ENCODE data around the gene IL20RA. TPM values are rescaled to one million over a fixed set of nuclear protein-coding genes. Genes with fewer than 3 reads are reported as not detected.

IL20RA gene
- total and polyA plus RNA-seq, 2 of the 13 experiments (the other 11 are each of a cell fraction or from before 2014, with no cell fraction given) = not detected

DNA sequence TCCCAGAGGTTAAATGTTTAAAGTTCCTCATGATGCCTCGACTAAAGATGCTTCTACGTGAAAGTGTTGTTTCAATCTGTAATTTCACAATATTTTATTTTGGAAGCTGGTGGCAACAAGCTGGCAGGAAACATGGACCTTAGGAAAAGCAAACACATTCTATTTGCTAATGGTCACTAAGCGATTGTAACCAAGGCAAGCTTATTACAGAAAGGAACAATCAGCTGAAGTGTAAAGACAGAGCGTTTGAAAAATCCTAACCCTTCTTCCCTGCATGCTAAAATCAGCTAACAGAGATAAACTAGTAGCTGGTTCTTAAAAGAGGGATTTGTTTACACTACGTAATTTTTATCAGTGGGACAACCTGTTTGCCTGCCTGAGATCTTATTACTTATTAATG, 50.0 kb downstream of the IL20RA start (continued):
- TF ChIP-seq ZKSCAN5 (CRISPR knock-in tag; IDR thresholded peaks at IDR 0.05) = no peak
- TF ChIP-seq FOXA3 (CRISPR knock-in tag; IDR thresholded peaks at IDR 0.05) = peak; percentile 44
- TF ChIP-seq, protein P1, sequence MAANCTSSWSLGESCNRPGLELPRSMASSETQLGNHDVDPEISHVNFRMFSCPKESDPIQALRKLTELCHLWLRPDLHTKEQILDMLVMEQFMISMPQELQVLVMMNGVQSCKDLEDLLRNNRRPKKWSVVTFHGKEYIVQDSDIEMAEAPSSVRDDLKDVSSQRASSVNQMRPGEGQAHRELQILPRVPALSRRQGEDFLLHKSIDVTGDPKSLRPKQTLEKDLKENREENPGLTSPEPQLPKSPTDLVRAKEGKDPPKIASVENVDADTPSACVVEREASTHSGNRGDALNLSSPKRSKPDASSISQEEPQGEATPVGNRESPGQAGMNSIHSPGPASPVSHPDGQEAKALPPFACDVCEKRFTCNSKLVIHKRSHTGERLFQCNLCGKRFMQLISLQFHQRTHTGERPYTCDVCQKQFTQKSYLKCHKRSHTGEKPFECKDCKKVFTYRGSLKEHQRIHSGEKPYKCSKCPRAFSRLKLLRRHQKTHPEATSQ (CRISPR knock-in tag; IDR thresholded peaks at IDR 0.05; ENCODE audit: borderline replicate concordance) = no peak
- TF ChIP-seq, protein P2, sequence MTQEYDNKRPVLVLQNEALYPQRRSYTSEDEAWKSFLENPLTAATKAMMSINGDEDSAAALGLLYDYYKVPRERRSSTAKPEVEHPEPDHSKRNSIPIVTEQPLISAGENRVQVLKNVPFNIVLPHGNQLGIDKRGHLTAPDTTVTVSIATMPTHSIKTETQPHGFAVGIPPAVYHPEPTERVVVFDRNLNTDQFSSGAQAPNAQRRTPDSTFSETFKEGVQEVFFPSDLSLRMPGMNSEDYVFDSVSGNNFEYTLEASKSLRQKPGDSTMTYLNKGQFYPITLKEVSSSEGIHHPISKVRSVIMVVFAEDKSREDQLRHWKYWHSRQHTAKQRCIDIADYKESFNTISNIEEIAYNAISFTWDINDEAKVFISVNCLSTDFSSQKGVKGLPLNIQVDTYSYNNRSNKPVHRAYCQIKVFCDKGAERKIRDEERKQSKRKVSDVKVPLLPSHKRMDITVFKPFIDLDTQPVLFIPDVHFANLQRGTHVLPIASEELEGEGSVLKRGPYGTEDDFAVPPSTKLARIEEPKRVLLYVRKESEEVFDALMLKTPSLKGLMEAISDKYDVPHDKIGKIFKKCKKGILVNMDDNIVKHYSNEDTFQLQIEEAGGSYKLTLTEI (CRISPR knock-in tag; conservative IDR thresholded peaks at IDR 0.05) = no peak
- 0 out of 2 replicates have a peak, but pooled peaks have one; percentile 21 for TF ChIP-seq ZSCAN9 (CRISPR knock-in tag; IDR thresholded peaks at IDR 0.05; ENCODE audit: borderline replicate concordance)
- TF ChIP-seq, protein P3, sequence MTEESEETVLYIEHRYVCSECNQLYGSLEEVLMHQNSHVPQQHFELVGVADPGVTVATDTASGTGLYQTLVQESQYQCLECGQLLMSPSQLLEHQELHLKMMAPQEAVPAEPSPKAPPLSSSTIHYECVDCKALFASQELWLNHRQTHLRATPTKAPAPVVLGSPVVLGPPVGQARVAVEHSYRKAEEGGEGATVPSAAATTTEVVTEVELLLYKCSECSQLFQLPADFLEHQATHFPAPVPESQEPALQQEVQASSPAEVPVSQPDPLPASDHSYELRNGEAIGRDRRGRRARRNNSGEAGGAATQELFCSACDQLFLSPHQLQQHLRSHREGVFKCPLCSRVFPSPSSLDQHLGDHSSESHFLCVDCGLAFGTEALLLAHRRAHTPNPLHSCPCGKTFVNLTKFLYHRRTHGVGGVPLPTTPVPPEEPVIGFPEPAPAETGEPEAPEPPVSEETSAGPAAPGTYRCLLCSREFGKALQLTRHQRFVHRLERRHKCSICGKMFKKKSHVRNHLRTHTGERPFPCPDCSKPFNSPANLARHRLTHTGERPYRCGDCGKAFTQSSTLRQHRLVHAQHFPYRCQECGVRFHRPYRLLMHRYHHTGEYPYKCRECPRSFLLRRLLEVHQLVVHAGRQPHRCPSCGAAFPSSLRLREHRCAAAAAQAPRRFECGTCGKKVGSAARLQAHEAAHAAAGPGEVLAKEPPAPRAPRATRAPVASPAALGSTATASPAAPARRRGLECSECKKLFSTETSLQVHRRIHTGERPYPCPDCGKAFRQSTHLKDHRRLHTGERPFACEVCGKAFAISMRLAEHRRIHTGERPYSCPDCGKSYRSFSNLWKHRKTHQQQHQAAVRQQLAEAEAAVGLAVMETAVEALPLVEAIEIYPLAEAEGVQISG (CRISPR knock-in tag; IDR thresholded peaks at IDR 0.05) = no peak
- TF ChIP-seq FLYWCH1 (CRISPR knock-in tag; IDR thresholded peaks at IDR 0.05) = no peak
- TF ChIP-seq EHMT2 (IDR thresholded peaks at IDR 0.05; ENCODE audit: borderline replicate concordance, low read depth, low read length) = no peak
- no peak for TF ChIP-seq SIX4 (CRISPR knock-in tag; IDR thresholded peaks at IDR 0.05)
- TF ChIP-seq CHD2 (IDR thresholded peaks at IDR 0.05; ENCODE audit: low read depth, low read length) = no peak
- no peak for TF ChIP-seq ATAD3A (CRISPR knock-in tag; IDR thresholded peaks at IDR 0.05)
- no peak for TF ChIP-seq SNAPC2 (CRISPR knock-in tag; IDR thresholded peaks at IDR 0.05)
- TF ChIP-seq, protein P4, sequence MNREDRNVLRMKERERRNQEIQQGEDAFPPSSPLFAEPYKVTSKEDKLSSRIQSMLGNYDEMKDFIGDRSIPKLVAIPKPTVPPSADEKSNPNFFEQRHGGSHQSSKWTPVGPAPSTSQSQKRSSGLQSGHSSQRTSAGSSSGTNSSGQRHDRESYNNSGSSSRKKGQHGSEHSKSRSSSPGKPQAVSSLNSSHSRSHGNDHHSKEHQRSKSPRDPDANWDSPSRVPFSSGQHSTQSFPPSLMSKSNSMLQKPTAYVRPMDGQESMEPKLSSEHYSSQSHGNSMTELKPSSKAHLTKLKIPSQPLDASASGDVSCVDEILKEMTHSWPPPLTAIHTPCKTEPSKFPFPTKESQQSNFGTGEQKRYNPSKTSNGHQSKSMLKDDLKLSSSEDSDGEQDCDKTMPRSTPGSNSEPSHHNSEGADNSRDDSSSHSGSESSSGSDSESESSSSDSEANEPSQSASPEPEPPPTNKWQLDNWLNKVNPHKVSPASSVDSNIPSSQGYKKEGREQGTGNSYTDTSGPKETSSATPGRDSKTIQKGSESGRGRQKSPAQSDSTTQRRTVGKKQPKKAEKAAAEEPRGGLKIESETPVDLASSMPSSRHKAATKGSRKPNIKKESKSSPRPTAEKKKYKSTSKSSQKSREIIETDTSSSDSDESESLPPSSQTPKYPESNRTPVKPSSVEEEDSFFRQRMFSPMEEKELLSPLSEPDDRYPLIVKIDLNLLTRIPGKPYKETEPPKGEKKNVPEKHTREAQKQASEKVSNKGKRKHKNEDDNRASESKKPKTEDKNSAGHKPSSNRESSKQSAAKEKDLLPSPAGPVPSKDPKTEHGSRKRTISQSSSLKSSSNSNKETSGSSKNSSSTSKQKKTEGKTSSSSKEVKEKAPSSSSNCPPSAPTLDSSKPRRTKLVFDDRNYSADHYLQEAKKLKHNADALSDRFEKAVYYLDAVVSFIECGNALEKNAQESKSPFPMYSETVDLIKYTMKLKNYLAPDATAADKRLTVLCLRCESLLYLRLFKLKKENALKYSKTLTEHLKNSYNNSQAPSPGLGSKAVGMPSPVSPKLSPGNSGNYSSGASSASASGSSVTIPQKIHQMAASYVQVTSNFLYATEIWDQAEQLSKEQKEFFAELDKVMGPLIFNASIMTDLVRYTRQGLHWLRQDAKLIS (CRISPR knock-in tag; IDR thresholded peaks at IDR 0.05) = no peak
- no peak for TF ChIP-seq ZNF850 (CRISPR knock-in tag; conservative IDR thresholded peaks at IDR 0.05)
- TF ChIP-seq ZNF563 (CRISPR knock-in tag; IDR thresholded peaks at IDR 0.05) = no peak
- no peak for TF ChIP-seq ZFP82 (CRISPR knock-in tag; IDR thresholded peaks at IDR 0.05; ENCODE audit: borderline replicate concordance)
- no peak for TF ChIP-seq SMYD3 (CRISPR knock-in tag; IDR thresholded peaks at IDR 0.05)
- no peak for TF ChIP-seq HOXA3 (CRISPR knock-in tag; IDR thresholded peaks at IDR 0.05)
- no peak for TF ChIP-seq ZNF335 (CRISPR knock-in tag; IDR thresholded peaks at IDR 0.05)
- TF ChIP-seq, protein P5, sequence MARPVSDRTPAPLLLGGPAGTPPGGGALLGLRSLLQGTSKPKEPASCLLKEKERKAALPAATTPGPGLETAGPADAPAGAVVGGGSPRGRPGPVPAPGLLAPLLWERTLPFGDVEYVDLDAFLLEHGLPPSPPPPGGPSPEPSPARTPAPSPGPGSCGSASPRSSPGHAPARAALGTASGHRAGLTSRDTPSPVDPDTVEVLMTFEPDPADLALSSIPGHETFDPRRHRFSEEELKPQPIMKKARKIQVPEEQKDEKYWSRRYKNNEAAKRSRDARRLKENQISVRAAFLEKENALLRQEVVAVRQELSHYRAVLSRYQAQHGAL (CRISPR knock-in tag; IDR thresholded peaks at IDR 0.05; ENCODE audit: not compliant biosample characterization) = no peak
- TF ChIP-seq, protein P6, sequence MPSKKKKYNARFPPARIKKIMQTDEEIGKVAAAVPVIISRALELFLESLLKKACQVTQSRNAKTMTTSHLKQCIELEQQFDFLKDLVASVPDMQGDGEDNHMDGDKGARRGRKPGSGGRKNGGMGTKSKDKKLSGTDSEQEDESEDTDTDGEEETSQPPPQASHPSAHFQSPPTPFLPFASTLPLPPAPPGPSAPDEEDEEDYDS (CRISPR knock-in tag; IDR thresholded peaks at IDR 0.05) = no peak
